GM18907 (cell line): ENCODE results near the gene ZIC4.

ENCODE experiments used
- ATAC-seq: cut with Tn5 transposase; IDR thresholded peaks from one replicate; pipeline ENCODE4 v1.9.1; 2021; ENCODE audit warnings: mild to moderate bottlenecking, moderate library complexity; ENCODE audit not compliant: unreplicated experiment

Gene ZIC4

GRCh38 chr3:147356909-147357900 is 49.1 kb downstream of the ZIC4 start:
- ATAC-seq, result no peak

- no peak for ATAC-seq
Measured at GRCh38 chr3:147356145-147356908, 50.0 kb downstream of the ZIC4 start.

- ATAC-seq, result no peak
Measured at GRCh38 chr3:147355753-147356090, 50.6 kb downstream of the ZIC4 start.

DNA sequence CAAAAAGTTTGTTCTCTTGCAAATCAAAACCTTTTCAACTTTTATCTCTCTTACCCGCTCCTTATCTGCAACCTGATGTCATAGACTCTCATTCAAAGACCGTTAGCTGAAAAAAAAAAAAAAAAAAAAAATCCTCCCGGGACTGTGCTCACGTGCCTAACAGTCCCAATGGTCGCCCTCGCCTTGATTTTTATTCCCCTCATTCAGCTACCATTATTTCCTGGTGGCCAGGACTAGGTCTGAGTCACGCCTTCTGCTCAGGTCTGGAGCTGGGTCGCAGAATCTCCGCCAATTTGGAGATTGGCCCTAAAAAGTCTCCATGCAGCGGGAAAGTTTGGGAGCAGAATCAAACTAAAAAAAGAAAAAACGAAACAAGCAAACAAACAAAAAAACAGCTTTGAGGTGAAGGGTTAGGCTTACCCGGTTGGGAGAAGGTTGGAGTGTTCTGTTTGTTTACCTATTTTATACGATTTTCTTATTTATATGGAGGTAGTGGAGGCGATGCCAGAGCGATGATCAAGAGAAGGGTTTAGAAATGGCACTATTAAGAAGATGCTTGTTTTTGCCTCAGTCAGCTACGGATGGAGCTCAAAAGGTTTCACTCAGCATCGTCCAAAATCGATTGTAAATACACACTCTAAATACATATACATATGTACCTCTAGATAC is 51.1 kb downstream of the ZIC4 start:
- ATAC-seq, result no peak

GRCh38 chr3:147354623-147355022 is 51.7 kb downstream of the ZIC4 start:
- no peak for ATAC-seq

DNA sequence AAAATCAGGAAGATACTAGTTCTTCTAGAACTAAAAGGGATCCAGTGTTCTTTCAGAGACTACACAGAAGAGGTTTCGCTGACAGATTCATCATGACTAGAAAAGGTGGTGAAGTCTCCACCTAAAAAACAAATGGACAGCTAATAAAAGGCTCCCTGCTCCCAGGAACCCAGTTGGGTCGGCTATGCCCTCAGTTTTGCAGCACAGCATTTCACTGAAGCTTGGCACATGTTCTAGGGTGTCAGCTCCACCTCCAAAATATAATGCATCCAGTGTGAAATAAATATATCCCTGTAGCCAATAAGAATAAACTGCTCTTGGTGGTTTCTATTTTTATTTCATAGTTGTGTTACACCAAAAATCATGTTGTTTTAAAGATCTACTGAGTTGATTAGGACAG is 55.0 kb downstream of the ZIC4 start:
- ATAC-seq, result no peak

GRCh38 chr3:147348976-147349375 is 57.4 kb downstream of the ZIC4 start:
- no peak for ATAC-seq

GRCh38 chr3:147343926-147344325 is 62.4 kb downstream of the ZIC4 start:
- ATAC-seq, result no peak

DNA sequence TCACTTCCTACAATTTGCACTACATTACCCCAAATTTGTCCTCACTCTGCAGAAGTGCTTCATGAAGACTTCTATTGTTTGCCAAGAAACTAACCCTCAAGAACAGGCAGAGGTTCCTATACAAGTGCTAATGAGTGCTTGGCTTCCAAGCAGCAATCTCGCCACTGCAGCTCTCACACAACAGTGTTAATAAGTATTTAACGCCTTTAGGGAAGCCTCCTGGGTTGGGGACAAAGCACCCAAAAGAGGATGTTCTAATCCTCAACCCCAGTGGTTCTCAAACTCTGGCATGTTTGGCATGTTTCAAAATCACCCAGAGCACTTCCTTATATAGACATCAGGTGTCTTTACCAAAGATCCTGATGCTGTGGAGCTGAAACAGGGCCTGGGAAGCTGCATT is 64.6 kb downstream of the ZIC4 start:
- no peak for ATAC-seq

GRCh38 chr3:147336543-147337278 is 69.6 kb downstream of the ZIC4 start:
- no peak for ATAC-seq
